ENCODE measurements around the gene PRND. TPM values are rescaled to one million over a fixed set of nuclear protein-coding genes. Genes with fewer than 3 reads are reported as not detected.

The PRND gene
- total RNA-seq, 1 experiment from 2014 or later: not detected

- H3K4me3 Mint-ChIP-seq (ENCODE audit: unreplicated experiment): no peak overlapping the region
- H3K4me1 Mint-ChIP-seq (ENCODE audit: insufficient read depth, unreplicated experiment): peaks cover 9% of the 10 kb centered on the region
- ChIA-PET CTCF (interaction anchor here (0.6 to 11.9 kb wide), 7 partner anchors 10 to 106 kb away, joined by 3 to 234 read pairs (median 4); no protein-coding TSS in a partner anchor), POLR2A (interaction anchor here (0.6 to 2.1 kb wide), 9 partner anchors 10 to 237 kb away, joined by 3 to 8 read pairs (median 4); no protein-coding TSS in a partner anchor)
- intact Hi-C loops (cut with micrococcal nuclease): loop anchor here (5.0 kb wide), 1 partner anchor 48 kb away; no protein-coding TSS in a partner anchor
- no peaks in the 10 kb centered on the region for H3K36me3 Mint-ChIP-seq (ENCODE audit: insufficient read depth, unreplicated experiment)
- H3K27me3 Mint-ChIP-seq (ENCODE audit: insufficient read depth, unreplicated experiment): no peaks in the 10 kb centered on the region
- H3K9me3 Mint-ChIP-seq (ENCODE audit: unreplicated experiment): no peaks in the 10 kb centered on the region
- BruUV-seq (replicated peaks): no TSS peak
- no peak for DNase-seq (ENCODE audit: unreplicated experiment)
- TF ChIP-seq, protein P1, sequence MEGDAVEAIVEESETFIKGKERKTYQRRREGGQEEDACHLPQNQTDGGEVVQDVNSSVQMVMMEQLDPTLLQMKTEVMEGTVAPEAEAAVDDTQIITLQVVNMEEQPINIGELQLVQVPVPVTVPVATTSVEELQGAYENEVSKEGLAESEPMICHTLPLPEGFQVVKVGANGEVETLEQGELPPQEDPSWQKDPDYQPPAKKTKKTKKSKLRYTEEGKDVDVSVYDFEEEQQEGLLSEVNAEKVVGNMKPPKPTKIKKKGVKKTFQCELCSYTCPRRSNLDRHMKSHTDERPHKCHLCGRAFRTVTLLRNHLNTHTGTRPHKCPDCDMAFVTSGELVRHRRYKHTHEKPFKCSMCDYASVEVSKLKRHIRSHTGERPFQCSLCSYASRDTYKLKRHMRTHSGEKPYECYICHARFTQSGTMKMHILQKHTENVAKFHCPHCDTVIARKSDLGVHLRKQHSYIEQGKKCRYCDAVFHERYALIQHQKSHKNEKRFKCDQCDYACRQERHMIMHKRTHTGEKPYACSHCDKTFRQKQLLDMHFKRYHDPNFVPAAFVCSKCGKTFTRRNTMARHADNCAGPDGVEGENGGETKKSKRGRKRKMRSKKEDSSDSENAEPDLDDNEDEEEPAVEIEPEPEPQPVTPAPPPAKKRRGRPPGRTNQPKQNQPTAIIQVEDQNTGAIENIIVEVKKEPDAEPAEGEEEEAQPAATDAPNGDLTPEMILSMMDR (IDR thresholded peaks at IDR 0.05; ENCODE audit: unreplicated experiment): no peak
- no peak overlapping the region for H3K27ac Mint-ChIP-seq (ENCODE audit: low read depth, unreplicated experiment)
Measured at GRCh38 chr20:4714818-4715217, 6.9 kb upstream of the PRND start.

GRCh38 chr20:4717816-4718570, 3.7 kb upstream of the PRND start:
- no TSS peak for BruUV-seq (replicated peaks)
- Mint-ChIP-seq H3K4me1 (ENCODE audit: insufficient read depth, unreplicated experiment) (peaks cover 15% of the 10 kb centered on the region), H3K27me3 (ENCODE audit: insufficient read depth, unreplicated experiment) (no peaks in the 10 kb centered on the region), H3K36me3 (ENCODE audit: insufficient read depth, unreplicated experiment) (no peaks in the 10 kb centered on the region), H3K9me3 (ENCODE audit: unreplicated experiment) (no peaks in the 10 kb centered on the region), H3K27ac (ENCODE audit: low read depth, unreplicated experiment) (no peak overlapping the region), H3K4me3 (ENCODE audit: unreplicated experiment) (no peak overlapping the region)
- POLR2A ChIA-PET: interaction anchor here (1.0 to 2.3 kb wide), 5 partner anchors 15 to 116 kb away, joined by 4 to 7 read pairs (median 5); no protein-coding TSS in a partner anchor
- DNase-seq (ENCODE audit: unreplicated experiment): peak; percentile 18
- intact Hi-C loops (cut with micrococcal nuclease): no loop called here
- CTCF ChIA-PET: interaction anchor here (0.6 to 11.9 kb wide), 7 partner anchors 16 to 383 kb away, joined by 3 to 234 read pairs (median 3); no protein-coding TSS in a partner anchor
- TF ChIP-seq, protein P1 (IDR thresholded peaks at IDR 0.05; ENCODE audit: unreplicated experiment): no peak

- no TSS peak for BruUV-seq (replicated peaks)
- CTCF ChIA-PET: interaction anchor here (0.6 to 11.9 kb wide), 7 partner anchors 26 to 369 kb away, joined by 4 to 234 read pairs (median 4); no protein-coding TSS in a partner anchor
- DNase-seq (ENCODE audit: unreplicated experiment): no peak
- no peak overlapping the region for H3K4me3 Mint-ChIP-seq (ENCODE audit: unreplicated experiment)
- TF ChIP-seq, protein P1 (IDR thresholded peaks at IDR 0.05; ENCODE audit: unreplicated experiment): no peak
- POLR2A ChIA-PET: interaction anchor here (0.9 to 2.3 kb wide), 6 partner anchors 26 to 114 kb away, joined by 3 to 19 read pairs (median 6); no protein-coding TSS in a partner anchor
- no peak overlapping the region for H3K27ac Mint-ChIP-seq (ENCODE audit: low read depth, unreplicated experiment)
- H3K27me3 Mint-ChIP-seq (ENCODE audit: insufficient read depth, unreplicated experiment): no peaks in the 10 kb centered on the region
- no peaks in the 10 kb centered on the region for H3K9me3 Mint-ChIP-seq (ENCODE audit: unreplicated experiment)
- H3K4me1 Mint-ChIP-seq (ENCODE audit: insufficient read depth, unreplicated experiment): peaks cover 7% of the 10 kb centered on the region
- intact Hi-C loops (cut with micrococcal nuclease): no loop called here
- no peaks in the 10 kb centered on the region for H3K36me3 Mint-ChIP-seq (ENCODE audit: insufficient read depth, unreplicated experiment)
Measured at GRCh38 chr20:4719190-4719589, 2.5 kb upstream of the PRND start.
